Mesothelial cell of epicardium (in vitro differentiated cells): ENCODE measurements around the gene HOXD13. TPM values are rescaled to one million over a fixed set of nuclear protein-coding genes. Genes with fewer than 3 reads are reported as not detected.

ENCODE experiments used
- DNase-seq, 2 experiments: peaks; one replicate each; pipeline ENCODE4 v3.0.0; 2021; ENCODE audit warnings: low spot score in 2 of 2; ENCODE audit not compliant: unreplicated experiment in 2 of 2
- H3K27ac Mint-ChIP-seq: 2 replicates; pipeline ENCODE4 v1.8.0; 2021; ENCODE audit warnings: mixed read lengths
- H3K27me3 Mint-ChIP-seq: 2 replicates; pipeline ENCODE4 v1.8.0; 2021; ENCODE audit warnings: low read depth, mixed read lengths
- H3K36me3 Mint-ChIP-seq: 2 replicates; pipeline ENCODE4 v1.8.0; 2021; ENCODE audit warnings: mixed read lengths
- H3K4me1 Mint-ChIP-seq: 2 replicates; pipeline ENCODE4 v1.8.0; 2021; ENCODE audit warnings: mixed read lengths
- H3K4me3 Mint-ChIP-seq: 2 replicates; pipeline ENCODE4 v1.8.0; 2021; ENCODE audit warnings: mild to moderate bottlenecking, moderate library complexity, mixed read lengths
- H3K9me3 Mint-ChIP-seq: 2 replicates; pipeline ENCODE4 v1.8.0; 2021; ENCODE audit warnings: mixed read lengths
- total RNA-seq: library from RNA; stranded (reverse); gene quantifications from 3 replicates; pipeline ENCODE4 v1.2.1, GENCODE V29; 2021
- TF ChIP-seq, protein P1 (sequence below): fragments of 200-600 bp; sonication (generic); IDR thresholded peaks from one replicate; pipeline ENCODE4 v1.5.0; 2021; ENCODE audit warnings: antibody characterized with exemption; ENCODE audit not compliant: unreplicated experiment

The HOXD13 gene
- total RNA-seq, 1 donor from 2014 or later: 0.56 TPM

GRCh38 chr2:176135035-176135440 lies 42.5 kb downstream of the HOXD13 start:
- Mint-ChIP-seq H3K27me3 (peaks cover 92% of the 10 kb centered on the region), H3K27ac (no peak overlapping the region), H3K36me3 (peaks cover 3% of the 10 kb centered on the region), H3K4me3 (peak overlapping the region; percentile 73), H3K9me3 (no peaks in the 10 kb centered on the region), H3K4me1 (peaks cover 13% of the 10 kb centered on the region)
- TF ChIP-seq, protein P1, sequence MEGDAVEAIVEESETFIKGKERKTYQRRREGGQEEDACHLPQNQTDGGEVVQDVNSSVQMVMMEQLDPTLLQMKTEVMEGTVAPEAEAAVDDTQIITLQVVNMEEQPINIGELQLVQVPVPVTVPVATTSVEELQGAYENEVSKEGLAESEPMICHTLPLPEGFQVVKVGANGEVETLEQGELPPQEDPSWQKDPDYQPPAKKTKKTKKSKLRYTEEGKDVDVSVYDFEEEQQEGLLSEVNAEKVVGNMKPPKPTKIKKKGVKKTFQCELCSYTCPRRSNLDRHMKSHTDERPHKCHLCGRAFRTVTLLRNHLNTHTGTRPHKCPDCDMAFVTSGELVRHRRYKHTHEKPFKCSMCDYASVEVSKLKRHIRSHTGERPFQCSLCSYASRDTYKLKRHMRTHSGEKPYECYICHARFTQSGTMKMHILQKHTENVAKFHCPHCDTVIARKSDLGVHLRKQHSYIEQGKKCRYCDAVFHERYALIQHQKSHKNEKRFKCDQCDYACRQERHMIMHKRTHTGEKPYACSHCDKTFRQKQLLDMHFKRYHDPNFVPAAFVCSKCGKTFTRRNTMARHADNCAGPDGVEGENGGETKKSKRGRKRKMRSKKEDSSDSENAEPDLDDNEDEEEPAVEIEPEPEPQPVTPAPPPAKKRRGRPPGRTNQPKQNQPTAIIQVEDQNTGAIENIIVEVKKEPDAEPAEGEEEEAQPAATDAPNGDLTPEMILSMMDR: no peak
- no peak for DNase-seq

DNA sequence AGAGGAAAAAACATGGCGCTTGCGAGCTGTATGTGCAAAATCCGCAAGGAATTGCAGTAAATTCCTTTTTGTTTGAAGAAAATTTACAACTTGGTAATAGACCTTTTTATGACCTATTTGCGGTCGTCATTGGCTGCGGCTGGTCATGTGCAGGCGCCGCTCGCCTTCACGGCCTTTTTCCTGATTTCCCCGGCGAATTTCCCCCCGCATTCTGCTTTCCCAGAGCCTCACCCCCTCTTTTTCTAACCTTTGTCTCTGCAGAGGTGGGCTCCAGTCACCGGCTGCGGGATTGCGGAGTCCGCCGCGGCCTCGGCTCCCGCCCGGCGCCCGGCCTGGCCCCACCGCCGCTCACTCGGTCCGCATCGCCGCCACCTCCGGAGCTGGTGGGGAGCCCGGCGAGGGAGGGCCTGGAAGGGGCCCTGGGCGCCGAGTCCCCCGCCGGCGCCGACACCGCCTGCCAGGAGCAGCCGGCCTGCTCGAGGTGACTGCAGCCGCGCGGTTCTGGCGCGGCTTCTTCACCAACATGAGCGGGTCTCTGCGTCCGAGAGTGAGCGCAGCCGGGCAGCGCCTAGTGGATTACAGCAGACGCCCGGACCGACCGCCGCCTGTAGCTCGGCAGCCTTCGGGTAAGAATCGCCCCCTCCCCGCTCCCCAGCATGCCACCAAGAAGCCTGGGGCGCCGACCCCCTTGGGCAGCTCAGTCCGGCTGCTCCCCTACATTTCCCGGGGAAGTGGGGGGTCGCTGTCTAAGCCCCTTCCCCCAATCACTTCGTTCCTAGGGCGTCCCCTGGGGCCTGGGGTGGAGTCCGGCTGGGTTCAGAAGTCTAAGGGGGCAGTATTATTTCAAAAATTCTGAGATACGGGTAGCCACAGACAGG lies 44.1 kb downstream of the HOXD13 start:
- Mint-ChIP-seq H3K27ac (peak overlapping the region; percentile 39), H3K27me3 (peaks cover 96% of the 10 kb centered on the region), H3K9me3 (no peaks in the 10 kb centered on the region), H3K4me1 (peaks cover 8% of the 10 kb centered on the region), H3K36me3 (peaks cover 3% of the 10 kb centered on the region), H3K4me3 (peak overlapping the region; percentile 73)
- DNase-seq: no peak
- TF ChIP-seq, protein P1: no peak

- Mint-ChIP-seq H3K4me1 (peaks cover 8% of the 10 kb centered on the region), H3K4me3 (peak overlapping the region; percentile 53), H3K36me3 (peaks cover 3% of the 10 kb centered on the region), H3K27ac (no peak overlapping the region), H3K9me3 (no peaks in the 10 kb centered on the region), H3K27me3 (peaks cover 96% of the 10 kb centered on the region)
- TF ChIP-seq, protein P1: no peak
- no peak for DNase-seq
Observed at GRCh38 chr2:176137252-176137580, 44.7 kb downstream of the HOXD13 start.

DNA sequence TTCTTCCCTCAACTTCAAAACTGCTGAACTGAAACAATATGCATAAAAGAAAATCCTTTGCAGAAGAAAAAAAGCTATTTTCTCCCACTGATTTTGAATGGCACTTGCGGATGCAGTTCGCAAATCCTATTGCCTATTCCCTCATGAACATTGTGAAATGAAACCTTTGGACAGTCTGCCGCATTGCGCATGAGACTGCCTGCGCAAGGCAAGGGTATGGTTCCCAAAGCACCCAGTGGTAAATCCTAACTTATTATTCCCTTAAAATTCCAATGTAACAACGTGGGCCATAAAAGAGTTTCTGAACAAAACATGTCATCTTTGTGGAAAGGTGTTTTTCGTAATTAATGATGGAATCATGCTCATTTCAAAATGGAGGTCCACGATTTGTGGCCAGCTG lies 45.4 kb downstream of the HOXD13 start:
- Mint-ChIP-seq H3K4me3 (no peak overlapping the region), H3K36me3 (peaks cover 3% of the 10 kb centered on the region), H3K4me1 (peaks cover 6% of the 10 kb centered on the region), H3K27ac (no peak overlapping the region), H3K9me3 (no peaks in the 10 kb centered on the region), H3K27me3 (peaks cover 96% of the 10 kb centered on the region)
- no peak for DNase-seq
- TF ChIP-seq, protein P1: no peak

- H3K4me1 Mint-ChIP-seq: peaks cover 6% of the 10 kb centered on the region
- peaks cover 96% of the 10 kb centered on the region for H3K27me3 Mint-ChIP-seq
- no peak for DNase-seq
- H3K36me3 Mint-ChIP-seq: peaks cover 3% of the 10 kb centered on the region
- no peak overlapping the region for H3K27ac Mint-ChIP-seq
- H3K4me3 Mint-ChIP-seq: no peak overlapping the region
- no peaks in the 10 kb centered on the region for H3K9me3 Mint-ChIP-seq
- TF ChIP-seq, protein P1: no peak
Observed at GRCh38 chr2:176138526-176138922, 46.0 kb downstream of the HOXD13 start.
